Muscle of back (tissue), 11 donors: ENCODE measurements around the gene FRAS1. TPM values are rescaled to one million over a fixed set of nuclear protein-coding genes. Genes with fewer than 3 reads are reported as not detected.
"Not testable (repeated sequence)": the region's sequence is repeated elsewhere in the genome, so short reads cannot be mapped to it uniquely, and the experiment has no call there.

Source experiments
- DNase-seq, 3 donors: peaks; one replicate each; pipeline versions ENCODE4 v3.0.0 to v3.0.0-alpha.2; 2013
- polyA plus RNA-seq, 10 donors: library from polyadenylated mRNA; unstranded; fragments of 120-200 nt; gene quantifications; one replicate each; pipeline ENCODE4 v1.2.1, GENCODE V29; 2013; ENCODE audit not compliant: insufficient read length in 10 of 10

The FRAS1 gene
- polyA plus RNA-seq, 10 donors: 3.6 to 14.0 (median 7.2) TPM

DNA sequence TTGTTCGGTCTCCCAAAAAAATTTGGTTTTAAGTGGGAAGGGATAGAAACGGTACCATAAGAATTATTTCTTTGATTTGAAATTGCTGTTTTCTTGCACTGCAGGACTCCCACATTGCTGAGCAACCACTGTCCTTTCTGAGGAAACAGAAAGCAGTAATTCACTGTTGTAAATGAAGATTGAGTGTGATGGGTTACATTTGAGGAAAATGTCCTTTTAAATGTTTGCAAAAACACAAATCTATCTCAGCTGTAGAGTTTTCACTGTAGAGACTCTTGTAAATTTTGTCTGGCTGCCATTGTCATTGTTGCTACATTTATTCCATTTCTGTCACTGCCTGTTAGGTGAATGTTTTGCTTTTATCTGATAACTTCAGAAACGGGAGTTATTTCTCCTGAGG lies 105.2 kb downstream of the FRAS1 start:
- no peak for DNase-seq

- no peak for DNase-seq
Observed at GRCh38 chr4:78162821-78163220, 105.7 kb downstream of the FRAS1 start.

DNA sequence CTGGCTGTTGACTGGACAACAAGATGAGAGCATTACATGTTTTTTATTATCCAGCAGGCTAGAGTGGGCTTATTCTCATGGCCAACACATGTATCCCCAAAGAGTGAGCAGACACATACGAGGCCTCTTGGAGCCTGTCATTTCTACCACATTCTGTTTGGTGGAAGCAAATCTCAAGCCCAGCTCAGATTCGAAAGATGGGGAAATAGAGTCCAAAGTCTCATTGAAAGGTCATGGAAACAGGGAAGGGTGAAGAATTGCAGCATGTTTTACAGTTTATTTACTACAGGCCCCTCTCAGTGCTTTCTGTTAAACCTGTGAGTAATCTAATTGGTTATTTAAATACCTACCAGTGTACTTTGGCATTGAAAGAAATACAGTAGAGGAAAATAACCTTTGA lies 108.6 kb downstream of the FRAS1 start:
- DNase-seq: no peak

DNA sequence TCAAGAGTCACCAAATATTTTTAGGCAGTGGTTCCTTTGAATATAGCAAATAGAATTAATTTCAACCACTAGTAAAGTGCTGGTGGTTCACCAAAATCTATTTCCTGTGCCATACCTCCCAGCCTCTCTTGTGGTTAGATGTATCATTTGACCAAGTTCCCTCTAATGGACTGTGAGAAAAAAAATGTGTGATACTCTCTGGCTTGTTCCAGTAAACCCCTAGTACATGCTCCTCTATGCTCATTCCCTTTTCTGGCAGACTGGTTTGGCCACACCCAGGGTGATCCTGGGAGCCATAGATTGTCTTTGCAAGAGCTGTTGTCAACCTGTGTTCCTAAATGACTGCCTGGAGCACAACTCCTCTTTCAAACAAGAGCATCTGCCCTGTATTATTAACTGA lies 109.5 kb downstream of the FRAS1 start:
- DNase-seq: no peak

- DNase-seq: no peak
Observed at GRCh38 chr4:78167510-78167909, 110.4 kb downstream of the FRAS1 start.

- DNase-seq: no peak
Observed at GRCh38 chr4:78168029-78168428, 110.9 kb downstream of the FRAS1 start.

DNA sequence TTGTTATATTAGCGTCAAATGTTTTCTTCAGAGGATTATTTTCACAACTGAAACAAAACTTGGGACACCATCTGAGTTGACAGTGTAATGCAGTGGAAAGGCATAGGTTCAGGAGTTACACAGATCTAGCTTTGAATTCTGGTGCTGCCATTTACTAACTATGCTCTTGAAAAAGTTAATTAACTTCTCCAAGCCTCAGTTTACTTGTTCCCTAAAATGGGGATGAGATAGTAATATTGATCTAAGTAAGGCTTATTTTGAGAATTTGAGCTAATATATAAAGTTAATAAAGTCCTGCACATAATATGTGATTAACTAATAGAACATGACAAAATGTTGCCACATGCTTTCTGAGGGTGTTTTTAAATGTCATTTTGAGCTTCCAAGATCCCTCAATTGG lies 112.6 kb downstream of the FRAS1 start:
- no peak for DNase-seq

- no peak for DNase-seq
Observed at GRCh38 chr4:78171482-78171881, 114.4 kb downstream of the FRAS1 start.

DNA sequence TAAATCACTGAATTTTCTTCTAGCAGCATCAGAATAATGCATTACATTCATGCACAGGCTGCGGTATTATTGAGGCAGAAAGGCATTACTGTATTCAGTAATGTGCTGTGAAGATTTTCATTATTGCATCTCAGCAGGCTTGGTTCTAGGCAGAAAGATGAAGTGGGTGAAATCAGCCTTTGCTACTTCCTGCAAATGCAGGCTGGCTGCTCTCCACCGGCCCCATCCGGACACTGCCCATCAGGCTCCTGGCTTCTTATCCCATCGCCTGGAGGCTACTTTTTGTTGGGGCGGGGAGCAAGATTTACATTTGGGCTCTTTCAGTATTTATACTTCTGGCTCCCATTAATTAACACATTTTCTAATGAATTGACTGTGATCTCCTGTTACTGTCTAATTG lies 117.8 kb downstream of the FRAS1 start:
- no peak for DNase-seq

GRCh38 chr4:78179196-78179595 lies 122.1 kb downstream of the FRAS1 start:
- DNase-seq: no peak

DNA sequence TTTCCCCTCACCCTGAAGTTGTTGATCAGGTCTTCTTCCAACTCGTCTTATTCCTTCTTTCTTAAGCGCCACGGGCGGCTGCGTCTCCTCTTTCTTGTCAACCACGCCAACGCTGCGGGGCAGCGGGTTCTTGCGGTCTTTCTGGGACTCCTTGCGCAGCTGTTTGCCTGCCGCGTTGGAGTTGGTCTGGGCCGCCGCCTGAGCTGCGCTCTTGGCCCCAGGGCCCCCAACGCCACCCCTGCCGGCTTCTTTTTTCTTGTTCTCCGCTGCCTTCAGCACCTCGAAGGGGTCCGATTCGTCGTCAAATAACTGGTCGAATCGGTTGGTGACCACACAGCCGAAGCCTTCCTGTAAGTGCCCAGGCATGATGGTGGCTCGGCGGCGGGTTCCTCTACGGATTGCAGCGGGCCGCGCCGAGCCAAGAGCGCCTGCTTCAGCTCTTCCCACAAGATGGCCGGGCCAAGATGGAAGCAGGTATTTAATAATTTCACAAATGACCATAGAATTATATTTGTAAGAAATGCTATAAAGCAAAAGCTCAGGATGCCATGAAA lies 124.6 kb downstream of the FRAS1 start:
- not testable (repeated sequence) for DNase-seq

- DNase-seq: no peak
Observed at GRCh38 chr4:78184584-78184983, 127.5 kb downstream of the FRAS1 start.

DNA sequence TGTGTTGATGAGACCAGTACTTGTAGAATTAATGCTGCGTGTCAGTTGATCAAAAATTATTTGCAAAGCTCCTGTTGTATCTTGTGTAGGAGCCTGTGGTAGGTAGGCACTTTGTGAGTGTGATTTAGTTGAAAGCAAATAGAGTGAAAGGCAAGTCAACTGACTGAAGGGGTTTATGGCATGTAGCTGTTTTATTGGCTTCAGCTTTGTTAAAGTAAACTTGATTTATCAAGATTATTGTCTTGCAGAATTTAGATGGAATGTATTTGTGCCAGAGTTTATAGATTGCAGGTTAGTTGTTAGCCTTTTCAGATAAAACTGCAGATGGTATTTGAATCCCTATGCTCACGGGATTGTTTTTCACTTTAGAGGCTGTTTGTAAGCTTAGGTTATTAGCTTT lies 128.0 kb downstream of the FRAS1 start:
- no peak for DNase-seq

- no peak for DNase-seq
Observed at GRCh38 chr4:78186597-78187543, 129.7 kb downstream of the FRAS1 start.

- DNase-seq: no peak
Observed at GRCh38 chr4:78190068-78190467, 132.9 kb downstream of the FRAS1 start.

DNA sequence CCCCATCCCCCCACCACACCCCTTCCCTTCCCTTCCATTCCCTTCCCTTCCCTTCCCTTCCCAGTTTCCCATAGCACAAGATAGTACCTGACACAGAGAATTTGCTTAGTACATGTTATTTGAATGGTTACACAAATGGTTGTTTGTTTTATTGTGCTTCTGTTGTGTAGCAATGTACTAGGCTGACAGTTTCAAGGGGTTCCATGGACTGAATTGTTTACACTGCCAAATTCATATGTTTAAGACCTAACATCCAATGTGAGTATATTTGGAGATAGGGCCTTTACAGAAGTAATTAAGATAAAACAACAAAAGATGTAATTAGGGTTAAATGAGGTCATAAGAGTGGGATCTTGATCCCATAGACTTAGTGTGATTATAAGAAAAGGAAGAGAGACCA lies 133.5 kb downstream of the FRAS1 start:
- DNase-seq: no peak

DNA sequence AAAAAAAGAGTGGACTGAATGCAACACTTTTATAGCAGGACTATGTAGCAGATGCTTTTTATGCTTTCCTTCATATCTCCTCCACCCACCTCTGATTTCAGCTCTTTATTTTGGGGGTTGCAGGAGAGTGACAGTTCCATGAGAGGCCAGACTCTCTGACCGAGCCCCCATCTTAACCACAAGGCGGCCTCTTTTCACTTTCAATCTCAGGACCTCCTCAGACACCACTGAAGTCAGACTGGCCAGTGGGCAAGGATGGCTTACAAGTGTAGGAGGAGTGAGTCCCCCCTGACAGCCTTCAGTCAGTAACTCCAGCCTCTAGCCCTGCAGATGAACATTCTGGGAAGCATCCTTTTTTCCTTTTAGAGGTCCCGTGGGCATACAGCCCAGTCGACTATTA lies 140.8 kb downstream of the FRAS1 start:
- no peak for DNase-seq

DNA sequence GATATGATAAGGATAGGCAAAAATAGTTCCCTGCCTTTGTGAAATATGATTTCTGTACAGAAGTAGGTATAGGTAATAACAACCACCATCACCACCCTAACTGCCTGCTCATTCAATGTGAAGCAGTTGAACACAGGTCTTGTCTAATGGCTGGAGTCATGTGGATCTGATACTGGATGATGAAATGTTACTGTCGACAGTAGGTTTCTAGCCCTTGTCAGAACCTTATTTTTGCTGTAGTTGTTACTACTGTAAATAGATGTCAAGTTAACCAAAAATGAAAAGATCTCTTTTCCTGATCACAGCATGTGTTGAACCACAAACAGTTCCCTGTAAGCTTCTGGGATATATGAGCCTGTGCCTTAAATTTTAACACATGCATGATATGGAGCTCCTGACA lies 142.9 kb downstream of the FRAS1 start:
- DNase-seq: no peak

DNA sequence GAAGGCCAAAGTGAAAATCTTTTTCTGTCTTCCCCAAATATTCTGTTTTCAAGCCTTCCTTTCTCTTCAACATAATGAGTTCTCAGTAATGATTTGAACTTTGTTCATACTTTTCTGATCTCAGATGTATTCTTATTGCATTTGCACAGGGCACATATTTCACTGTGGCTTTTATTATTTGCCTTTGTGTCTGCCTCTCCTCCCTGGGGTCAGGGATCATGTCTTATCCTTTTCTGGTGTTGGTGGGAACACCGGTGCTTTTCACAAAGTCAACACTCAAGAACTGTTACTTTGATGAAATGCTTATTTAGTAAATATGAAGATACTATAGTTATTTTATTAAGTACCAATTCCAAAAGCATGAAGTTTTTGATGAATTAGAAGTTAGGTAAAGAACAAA lies 143.8 kb downstream of the FRAS1 start:
- no peak for DNase-seq

- no peak for DNase-seq
Observed at GRCh38 chr4:78204176-78204575, 147.1 kb downstream of the FRAS1 start.

GRCh38 chr4:78205591-78205990 lies 148.5 kb downstream of the FRAS1 start:
- peak in 2 of 3 donors; percentile 4 to 13 for DNase-seq

DNA sequence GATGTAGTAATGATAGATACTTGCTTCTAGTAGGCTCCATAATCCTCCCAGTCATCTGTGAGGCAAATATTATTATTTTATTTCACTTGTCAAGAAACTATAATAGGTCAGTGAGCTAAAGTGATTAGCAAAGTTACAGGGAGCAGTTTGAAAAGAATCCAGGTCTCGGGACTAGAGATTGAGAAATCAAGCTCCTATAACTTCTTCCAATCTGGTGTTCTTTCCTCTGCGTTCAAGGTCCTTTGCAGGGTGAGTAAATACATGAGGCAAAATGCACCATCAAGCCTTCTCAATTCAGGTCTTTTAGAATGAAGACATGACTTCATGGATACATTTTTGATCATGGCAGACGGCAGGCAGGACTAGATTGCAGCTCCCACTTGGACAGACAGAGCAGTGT lies 150.4 kb downstream of the FRAS1 start:
- DNase-seq: no peak

DNA sequence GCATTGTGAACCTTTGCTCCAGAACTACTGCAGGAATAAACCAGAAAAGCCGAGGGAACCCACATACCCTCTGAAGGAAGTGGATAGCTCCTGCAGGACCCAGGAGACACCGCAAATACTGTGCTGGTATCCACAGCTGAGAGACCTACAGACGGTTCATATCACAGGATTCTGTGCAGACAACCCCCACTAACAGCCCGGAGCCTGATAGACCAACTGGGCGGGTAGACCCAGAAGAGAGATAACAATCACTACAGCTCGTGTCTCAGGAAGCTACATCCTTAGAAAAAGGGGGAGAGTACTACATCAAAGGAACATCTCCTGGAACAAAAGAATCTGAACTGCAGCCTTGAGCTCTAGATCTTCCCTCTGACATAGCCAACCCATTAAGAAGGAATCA lies 150.8 kb downstream of the FRAS1 start:
- no peak for DNase-seq

- not testable (repeated sequence) for DNase-seq
Observed at GRCh38 chr4:78208896-78209295, 151.8 kb downstream of the FRAS1 start.
